GM10266 (cell line): ENCODE results near the gene NFAT5.

ENCODE experiments used
- DNase-seq: peaks from one replicate; pipeline ENCODE4 v3.0.0; 2012; ENCODE audit errors: extremely low spot score
- CTCF ChIP-seq: IDR thresholded peaks from 2 replicates; pipeline ENCODE4 v1.5.1; 2012; ENCODE audit warnings: mild to moderate bottlenecking, low read depth; ENCODE audit not compliant: control insufficient read depth, insufficient read depth; ENCODE audit errors: missing control alignments

NFAT5 gene

GRCh38 chr16:69701452-69701851 lies 135.7 kb downstream of the NFAT5 start:
- TF ChIP-seq CTCF = no peak
- no peak for DNase-seq

- TF ChIP-seq CTCF = no peak
- no peak for DNase-seq
Observed at GRCh38 chr16:69701866-69702265, 136.1 kb downstream of the NFAT5 start.

GRCh38 chr16:69703638-69704037 lies 137.9 kb downstream of the NFAT5 start:
- DNase-seq = no peak
- no peak for TF ChIP-seq CTCF

- DNase-seq = no peak
Observed at GRCh38 chr16:69706256-69706974, 140.6 kb downstream of the NFAT5 start.

GRCh38 chr16:69706975-69707340 lies 141.2 kb downstream of the NFAT5 start:
- no peak for DNase-seq
- TF ChIP-seq CTCF = no peak

More at GRCh38 chr16:69706256-69706974, 140.6 kb downstream of the NFAT5 start:
- no peak for TF ChIP-seq CTCF

- TF ChIP-seq CTCF = no peak
- no peak for DNase-seq
Observed at GRCh38 chr16:69707920-69708683, 142.3 kb downstream of the NFAT5 start.
